Body of pancreas (tissue), 4 donors: ENCODE measurements around the gene SIRT7.

Experiments used
- CTCF ChIP-seq, 7 experiments: fragments of 450-650 bp in 4 of 7; fragments of 200-600 bp in 3 of 7; sonication (generic) in 3 of 7; IDR thresholded peaks; one replicate each; pipeline ENCODE4 v1.5.1; 2016 to 2019; ENCODE audit warnings: antibody characterized with exemption in 7 of 7
- POLR2A ChIP-seq, 3 donors: fragments of 450-650 bp; IDR thresholded peaks; one replicate each; pipeline ENCODE4 v1.6.1; 2016; ENCODE audit warnings: antibody characterized with exemption in 3 of 3, mild to moderate bottlenecking in 2 of 3

DNA sequence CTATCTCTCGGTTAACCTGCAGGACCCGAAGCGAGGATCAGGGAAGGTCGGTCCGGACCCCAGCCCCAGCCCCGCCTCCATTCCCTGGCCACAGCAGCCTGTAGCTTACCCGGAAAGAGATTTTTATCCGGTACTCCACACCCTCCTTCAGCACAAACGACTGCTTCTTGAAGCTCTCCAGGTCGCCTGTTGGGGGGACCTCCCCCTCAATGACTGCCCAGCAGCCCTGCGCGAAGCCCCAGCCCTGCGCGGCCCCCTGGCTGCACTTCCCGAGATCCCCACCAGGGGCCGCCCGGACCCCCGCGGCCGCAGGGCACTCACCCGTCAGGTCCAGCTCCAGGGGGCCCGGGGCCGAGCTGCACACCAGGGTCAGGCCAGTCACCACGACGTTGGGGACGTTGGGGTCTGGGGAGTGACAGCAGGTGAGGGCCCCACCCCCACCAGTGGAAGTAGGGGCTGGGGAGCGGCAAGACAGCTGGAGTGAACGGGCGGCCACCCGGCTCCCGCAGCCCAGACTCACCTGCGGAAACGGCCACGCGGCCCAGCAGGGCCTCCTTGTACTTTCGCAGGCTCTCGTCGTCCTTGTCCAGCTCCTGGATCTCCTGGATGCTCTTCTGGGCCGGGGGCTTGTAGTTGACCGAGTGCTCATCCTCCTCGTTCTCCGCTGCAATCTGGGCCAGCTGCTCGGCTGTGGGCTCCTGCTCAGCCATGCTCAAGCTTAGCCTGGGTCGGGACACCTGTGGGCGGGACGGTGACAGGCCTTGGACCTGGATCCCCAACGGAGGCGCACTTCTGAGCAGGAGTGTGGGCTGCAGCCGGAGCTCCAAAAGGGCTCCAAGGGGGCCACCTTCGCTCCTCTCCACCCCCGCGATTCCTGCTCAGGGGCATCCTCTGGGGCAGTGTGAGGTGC, 48.5 kb downstream of the SIRT7 start:
- TF ChIP-seq CTCF (IDR thresholded peaks at IDR 0.05) (peak; percentile 59 to 83 (median 67)), POLR2A (IDR thresholded peaks at IDR 0.05) (peak in 1 of 3 donors; percentile 17)
